RWPE2 (cell line): ENCODE data around the gene LRRC51.

ENCODE experiments used
- ATAC-seq: fragments of 200-7000 bp; cut with Tn5 transposase; 3 replicates; pipeline ENCODE4 v1.9.1; 2021; ENCODE audit warnings: low read depth
- DNase-seq: peaks from one replicate; pipeline ENCODE4 v3.0.0-alpha.2; 2020; ENCODE audit warnings: low spot score
- H3K27ac ChIP-seq: fragments of 450-650 bp; 2 replicates; pipeline ENCODE4 v1.5.1; 2017; ENCODE audit warnings: mild to moderate bottlenecking; ENCODE audit not compliant: poor library complexity, severe bottlenecking
- H3K27me3 ChIP-seq: fragments of 250-450 bp; sonication (Bioruptor Pico); 2 replicates; pipeline ENCODE4 v1.5.1; 2021; ENCODE audit warnings: mild to moderate bottlenecking, moderate library complexity; ENCODE audit not compliant: insufficient read depth, poor library complexity, severe bottlenecking
- H3K36me3 ChIP-seq: fragments of 250-450 bp; sonication (Bioruptor Pico); 2 replicates; pipeline ENCODE4 v1.5.1; 2020; ENCODE audit warnings: low read depth, mild to moderate bottlenecking, moderate library complexity
- H3K4me1 ChIP-seq: fragments of 250-450 bp; sonication (Bioruptor Pico); 2 replicates; pipeline ENCODE4 v1.5.1; 2021; ENCODE audit warnings: mild to moderate bottlenecking, moderate library complexity; ENCODE audit not compliant: insufficient read depth, poor library complexity, severe bottlenecking
- H3K4me3 ChIP-seq: fragments of 250-450 bp; sonication (Bioruptor Pico); 2 replicates; pipeline ENCODE4 v1.5.1; 2021; ENCODE audit warnings: mild to moderate bottlenecking, moderate library complexity; ENCODE audit not compliant: severe bottlenecking
- H3K9me3 ChIP-seq: fragments of 250-450 bp; sonication (Bioruptor Pico); 2 replicates; pipeline ENCODE4 v1.5.1; 2021; ENCODE audit warnings: mild to moderate bottlenecking, moderate library complexity; ENCODE audit not compliant: severe bottlenecking
- TF ChIP-seq, protein P1 (sequence below): fragments of 450-650 bp; IDR thresholded peaks from one replicate; pipeline ENCODE4 v1.5.1; 2017; ENCODE audit warnings: mild to moderate bottlenecking, moderate library complexity; ENCODE audit not compliant: poor library complexity, severe bottlenecking

LRRC51 gene

DNA sequence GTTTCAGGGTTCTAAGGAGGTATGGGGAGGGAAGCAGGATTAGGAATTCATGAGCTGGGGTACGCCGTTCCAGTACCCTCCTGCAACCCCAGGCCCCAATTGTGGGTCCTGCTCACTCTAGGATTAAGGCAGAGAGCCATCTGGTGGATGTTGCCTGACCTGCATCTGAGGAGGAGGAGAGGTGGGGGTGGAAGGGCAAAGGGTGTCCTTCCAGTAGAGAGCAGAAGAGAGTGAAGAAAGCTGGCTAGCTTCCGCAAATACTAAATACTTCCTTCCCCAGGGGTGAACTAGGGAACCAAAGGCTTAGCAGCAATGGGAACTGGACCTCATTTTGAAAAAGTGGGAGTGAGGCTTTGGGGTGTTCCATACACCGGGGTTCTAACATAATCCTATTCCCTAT, 10.6 kb downstream of the LRRC51 start:
- ATAC-seq (peak; percentile 79), DNase-seq (no peak)
- H3K4me1 ChIP-seq, result no peaks in the 10 kb centered on the region
- TF ChIP-seq, protein P1, sequence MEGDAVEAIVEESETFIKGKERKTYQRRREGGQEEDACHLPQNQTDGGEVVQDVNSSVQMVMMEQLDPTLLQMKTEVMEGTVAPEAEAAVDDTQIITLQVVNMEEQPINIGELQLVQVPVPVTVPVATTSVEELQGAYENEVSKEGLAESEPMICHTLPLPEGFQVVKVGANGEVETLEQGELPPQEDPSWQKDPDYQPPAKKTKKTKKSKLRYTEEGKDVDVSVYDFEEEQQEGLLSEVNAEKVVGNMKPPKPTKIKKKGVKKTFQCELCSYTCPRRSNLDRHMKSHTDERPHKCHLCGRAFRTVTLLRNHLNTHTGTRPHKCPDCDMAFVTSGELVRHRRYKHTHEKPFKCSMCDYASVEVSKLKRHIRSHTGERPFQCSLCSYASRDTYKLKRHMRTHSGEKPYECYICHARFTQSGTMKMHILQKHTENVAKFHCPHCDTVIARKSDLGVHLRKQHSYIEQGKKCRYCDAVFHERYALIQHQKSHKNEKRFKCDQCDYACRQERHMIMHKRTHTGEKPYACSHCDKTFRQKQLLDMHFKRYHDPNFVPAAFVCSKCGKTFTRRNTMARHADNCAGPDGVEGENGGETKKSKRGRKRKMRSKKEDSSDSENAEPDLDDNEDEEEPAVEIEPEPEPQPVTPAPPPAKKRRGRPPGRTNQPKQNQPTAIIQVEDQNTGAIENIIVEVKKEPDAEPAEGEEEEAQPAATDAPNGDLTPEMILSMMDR, result peak; percentile 86
- H3K27me3 ChIP-seq, result no peaks in the 10 kb centered on the region
- no peaks in the 10 kb centered on the region for H3K9me3 ChIP-seq
- H3K27ac ChIP-seq, result no peak overlapping the region
- no peak overlapping the region for H3K4me3 ChIP-seq
- peaks cover 28% of the 10 kb centered on the region for H3K36me3 ChIP-seq

DNA sequence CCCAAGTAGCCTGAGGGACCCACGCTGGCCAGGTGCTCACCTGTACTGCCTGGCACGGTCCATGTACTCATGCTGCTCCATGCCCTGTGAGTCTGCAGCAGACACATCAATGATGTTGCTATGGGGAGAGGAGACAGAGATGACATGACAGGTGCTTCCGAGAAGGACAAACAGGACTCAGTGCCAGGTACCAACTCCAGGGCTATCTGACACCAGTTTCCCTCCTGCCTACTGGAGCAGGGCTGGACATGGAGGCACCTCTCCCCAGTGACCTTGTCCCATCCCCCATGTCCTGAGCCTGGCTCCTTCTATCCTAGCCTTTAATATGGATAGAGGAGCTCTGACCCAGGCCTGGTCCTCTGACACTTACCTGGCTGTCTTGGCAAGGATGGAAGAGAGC, 18.1 kb downstream of the LRRC51 start:
- H3K9me3 ChIP-seq, result no peaks in the 10 kb centered on the region
- no peak for DNase-seq
- peaks cover 8% of the 10 kb centered on the region for H3K4me1 ChIP-seq
- TF ChIP-seq, protein P1, result no peak
- ATAC-seq, result no peak
- H3K27me3 ChIP-seq, result no peaks in the 10 kb centered on the region
- no peak overlapping the region for H3K4me3 ChIP-seq
- peaks cover 63% of the 10 kb centered on the region for H3K36me3 ChIP-seq
- H3K27ac ChIP-seq, result no peak overlapping the region

DNA sequence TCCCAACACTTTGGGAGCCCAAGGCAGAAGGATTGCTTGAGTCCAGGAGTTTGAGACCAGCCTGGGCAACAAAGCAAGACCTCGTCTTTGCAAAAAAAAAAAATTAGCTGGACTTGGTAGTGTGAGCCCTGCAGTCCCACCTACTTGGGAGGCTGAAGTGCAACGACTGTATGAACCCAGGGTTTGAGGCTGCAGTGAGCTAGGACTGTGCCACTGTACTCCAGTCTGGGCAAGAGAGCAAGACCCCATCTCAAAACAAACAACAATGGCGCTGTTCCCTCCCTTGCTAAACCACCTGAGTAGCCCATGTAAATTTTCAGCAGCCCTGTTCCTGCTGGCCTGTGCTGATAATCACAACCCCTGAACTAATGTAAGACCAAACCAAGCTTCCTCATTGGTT, 19.4 kb downstream of the LRRC51 start:
- Histone ChIP-seq H3K9me3 (no peaks in the 10 kb centered on the region), H3K36me3 (peaks cover 55% of the 10 kb centered on the region), H3K4me3 (no peak overlapping the region), H3K4me1 (peaks cover 8% of the 10 kb centered on the region), H3K27me3 (no peaks in the 10 kb centered on the region), H3K27ac (no peak overlapping the region)
- ATAC-seq (no peak), DNase-seq (no peak)
- TF ChIP-seq, protein P1, result no peak

DNA sequence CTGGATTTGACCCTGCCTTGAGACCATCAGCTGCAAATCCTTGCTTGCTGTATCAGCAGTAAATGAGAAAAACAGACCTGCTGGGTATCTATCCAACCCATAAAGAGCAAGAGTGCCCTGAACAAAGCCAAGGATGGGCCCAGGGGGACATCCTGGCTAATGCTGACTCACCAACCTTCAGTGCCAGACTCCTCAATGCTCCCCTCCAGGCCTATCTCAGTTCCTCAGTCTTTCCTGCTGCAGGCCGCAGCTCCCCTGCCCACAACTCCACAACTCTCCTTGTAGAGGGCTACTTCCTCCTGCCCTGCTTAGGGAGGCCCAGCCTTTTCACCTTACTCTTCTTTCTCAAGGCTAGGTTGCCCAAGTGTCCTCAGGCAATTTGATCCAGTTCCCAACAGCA, 19.8 kb downstream of the LRRC51 start:
- peak overlapping the region; percentile 81 for H3K27ac ChIP-seq
- TF ChIP-seq, protein P1, result no peak
- DNase-seq (no peak), ATAC-seq (no peak)
- H3K36me3 ChIP-seq, result peaks cover 54% of the 10 kb centered on the region
- no peaks in the 10 kb centered on the region for H3K9me3 ChIP-seq
- H3K4me3 ChIP-seq, result no peak overlapping the region
- peaks cover 8% of the 10 kb centered on the region for H3K4me1 ChIP-seq
- H3K27me3 ChIP-seq, result no peaks in the 10 kb centered on the region

DNA sequence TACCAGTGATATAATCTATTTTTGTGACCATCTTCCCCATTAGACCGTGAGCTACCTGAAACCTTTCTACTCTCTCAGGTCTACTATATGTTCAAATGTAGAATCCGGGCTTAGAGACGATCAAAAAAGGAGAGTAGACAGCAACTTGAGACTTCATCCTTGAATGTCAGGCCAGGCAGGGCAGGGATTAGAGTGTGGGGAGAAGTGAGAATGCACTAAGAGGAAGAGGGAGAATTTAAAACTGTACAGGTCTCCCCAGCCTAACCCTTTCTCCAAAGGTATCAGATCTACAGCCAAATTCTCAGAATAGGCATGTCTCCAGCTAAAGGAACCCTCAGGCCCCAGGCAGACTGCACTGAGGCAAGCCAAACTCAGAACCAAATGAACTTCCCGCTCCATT, 21.5 kb downstream of the LRRC51 start:
- TF ChIP-seq, protein P1, result no peak
- Histone ChIP-seq H3K36me3 (peaks cover 42% of the 10 kb centered on the region), H3K4me3 (peak overlapping the region; percentile 89), H3K27me3 (no peaks in the 10 kb centered on the region), H3K9me3 (no peaks in the 10 kb centered on the region), H3K4me1 (peaks cover 8% of the 10 kb centered on the region), H3K27ac (peak overlapping the region; percentile 81)
- DNase-seq (no peak), ATAC-seq (no peak)
